Measurements from ENCODE around the gene FMR1.

Gene FMR1

DNA sequence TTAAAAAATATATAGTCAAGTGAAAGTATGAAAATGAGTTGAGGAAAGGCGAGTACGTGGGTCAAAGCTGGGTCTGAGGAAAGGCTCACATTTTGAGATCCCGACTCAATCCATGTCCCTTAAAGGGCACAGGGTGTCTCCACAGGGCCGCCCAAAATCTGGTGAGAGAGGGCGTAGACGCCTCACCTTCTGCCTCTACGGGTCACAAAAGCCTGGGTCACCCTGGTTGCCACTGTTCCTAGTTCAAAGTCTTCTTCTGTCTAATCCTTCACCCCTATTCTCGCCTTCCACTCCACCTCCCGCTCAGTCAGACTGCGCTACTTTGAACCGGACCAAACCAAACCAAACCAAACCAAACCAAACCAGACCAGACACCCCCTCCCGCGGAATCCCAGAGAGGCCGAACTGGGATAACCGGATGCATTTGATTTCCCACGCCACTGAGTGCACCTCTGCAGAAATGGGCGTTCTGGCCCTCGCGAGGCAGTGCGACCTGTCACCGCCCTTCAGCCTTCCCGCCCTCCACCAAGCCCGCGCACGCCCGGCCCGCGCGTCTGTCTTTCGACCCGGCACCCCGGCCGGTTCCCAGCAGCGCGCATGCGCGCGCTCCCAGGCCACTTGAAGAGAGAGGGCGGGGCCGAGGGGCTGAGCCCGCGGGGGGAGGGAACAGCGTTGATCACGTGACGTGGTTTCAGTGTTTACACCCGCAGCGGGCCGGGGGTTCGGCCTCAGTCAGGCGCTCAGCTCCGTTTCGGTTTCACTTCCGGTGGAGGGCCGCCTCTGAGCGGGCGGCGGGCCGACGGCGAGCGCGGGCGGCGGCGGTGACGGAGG is at the start of gene FMR1:
Gene FMR1 (plus strand): TSS at position 728 of the 831 bp plus-strand sequence. CDS start 261 bp downstream, outside the sequence.
- peak; percentile 81 for DNase-seq

DNA sequence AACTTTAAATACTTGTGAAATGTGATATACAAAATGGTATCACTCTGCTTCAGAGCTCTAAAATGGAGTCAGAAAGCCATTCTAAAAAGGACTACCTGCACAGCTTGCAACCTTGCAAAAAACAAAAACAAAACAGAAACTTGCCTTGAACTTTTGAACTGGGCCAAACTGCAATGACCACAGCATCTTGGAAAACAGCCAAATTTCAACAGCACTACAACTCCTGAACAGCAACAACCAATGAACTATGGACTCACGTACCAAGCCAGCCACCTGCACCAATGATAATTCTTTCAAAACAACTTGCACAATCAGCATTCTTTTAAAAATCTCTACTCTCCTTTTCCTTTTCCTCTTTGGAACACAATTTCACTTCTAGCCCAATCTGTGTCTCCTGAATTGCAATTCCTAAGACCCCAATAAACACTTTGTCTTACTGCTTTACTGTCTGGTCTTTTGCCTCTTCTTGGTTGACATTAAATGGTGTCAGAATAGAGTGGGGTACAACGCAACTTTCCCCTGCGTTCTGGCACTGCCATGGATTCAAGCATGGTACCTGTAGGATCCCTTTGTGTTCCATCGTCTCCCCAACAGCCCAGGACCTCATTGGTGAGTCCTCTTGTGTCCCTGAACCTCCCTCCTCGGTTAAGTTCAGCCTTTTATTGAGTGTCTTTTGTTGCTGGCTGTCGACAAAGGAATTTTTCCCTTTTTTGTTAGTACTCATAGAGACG is 35.7 kb upstream of the FMR1 start:
- DNase-seq: no peak

DNA sequence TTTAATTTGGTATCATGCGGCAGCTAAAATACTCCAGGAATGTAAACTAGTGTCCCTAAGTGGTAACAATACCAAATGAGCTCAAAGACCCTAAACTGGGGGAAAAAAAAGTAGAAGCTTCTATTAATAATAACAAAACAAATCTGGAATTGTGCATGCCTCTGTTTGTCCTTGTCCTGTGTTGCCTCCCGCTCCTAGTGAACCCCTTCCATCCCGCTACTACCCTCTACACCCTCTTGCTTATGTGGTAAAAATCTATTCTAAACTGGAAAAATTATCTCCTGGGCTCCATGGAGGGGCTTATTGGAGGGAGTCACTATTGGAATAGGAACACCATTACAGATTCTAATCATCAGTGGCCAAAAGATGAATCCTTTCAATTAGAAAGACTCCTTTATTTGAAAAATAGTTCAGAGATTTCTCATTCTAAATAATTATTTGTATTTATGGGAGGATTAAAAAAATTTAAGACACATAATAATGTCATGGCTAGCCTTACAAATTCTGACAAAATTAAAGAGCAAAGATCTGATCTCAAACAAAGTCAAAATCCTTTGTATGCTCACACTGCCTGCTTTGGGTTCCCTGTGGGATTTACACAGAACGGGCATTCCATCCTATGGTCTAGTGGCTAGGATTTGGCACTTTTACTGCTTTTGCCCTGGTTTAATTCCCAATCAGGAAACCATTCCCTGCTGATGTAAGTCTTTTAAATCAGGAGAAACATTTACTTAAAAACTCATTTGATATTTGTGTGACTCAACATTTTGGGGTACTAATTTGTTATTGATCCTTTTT is 34.7 kb upstream of the FMR1 start:
- no peak for DNase-seq

DNA sequence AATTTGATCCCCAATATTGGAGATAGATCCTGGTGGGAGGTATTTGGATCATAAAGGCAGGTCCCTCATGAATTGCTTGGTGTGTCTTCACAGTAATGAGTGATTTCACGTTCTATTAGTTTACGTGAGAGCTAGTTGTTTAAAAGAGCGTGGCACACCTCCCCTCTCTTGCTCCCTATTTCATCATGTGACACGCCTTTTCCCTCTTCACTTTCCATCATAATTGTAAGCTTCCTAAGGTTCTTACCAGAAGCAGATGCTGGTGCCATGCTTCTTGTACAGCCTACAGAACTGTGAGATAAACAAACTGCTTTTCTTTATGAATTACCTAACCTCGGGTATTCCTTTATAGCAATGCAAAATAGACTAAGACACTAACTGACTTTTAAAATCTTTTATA is 34.0 kb upstream of the FMR1 start:
- DNase-seq: no peak

DNA sequence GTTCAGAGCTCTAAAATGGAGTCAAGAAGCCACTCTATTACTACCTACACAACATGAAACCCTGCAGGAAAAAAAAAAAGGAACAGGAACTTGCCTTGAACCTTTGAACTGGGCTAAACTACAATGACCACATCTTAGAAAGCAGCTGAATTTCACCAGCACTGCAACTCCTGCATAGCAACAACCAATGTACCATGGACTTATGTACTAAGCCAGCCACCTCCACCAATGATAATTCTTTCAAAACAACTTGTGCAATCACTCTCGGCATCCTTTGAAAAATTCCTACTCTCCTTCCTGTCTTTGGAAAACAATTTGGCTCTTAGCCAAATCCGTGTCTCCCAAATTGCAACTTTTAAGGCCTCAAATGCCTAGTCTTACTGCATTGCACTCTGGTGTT is 26.8 kb upstream of the FMR1 start:
- no peak for DNase-seq

DNA sequence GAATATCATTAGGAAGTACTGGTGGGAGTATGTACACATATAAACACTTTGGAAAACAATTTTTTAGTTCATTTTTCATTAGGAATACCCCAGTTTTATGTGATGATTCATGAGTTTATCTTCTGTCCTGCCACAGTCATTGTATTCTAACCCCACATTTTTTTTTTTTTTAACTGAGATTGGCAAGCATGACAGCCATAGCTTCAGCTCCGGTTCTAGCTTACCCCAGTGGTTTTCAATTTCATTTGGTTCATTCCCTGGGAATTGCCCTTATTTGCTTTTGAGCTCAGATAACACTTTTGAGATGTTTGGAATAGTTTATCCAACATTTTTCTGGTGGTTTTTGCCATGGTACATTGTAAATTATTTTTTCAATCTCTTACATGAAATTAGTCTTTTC is 21.0 kb upstream of the FMR1 start:
- no peak for DNase-seq

DNA sequence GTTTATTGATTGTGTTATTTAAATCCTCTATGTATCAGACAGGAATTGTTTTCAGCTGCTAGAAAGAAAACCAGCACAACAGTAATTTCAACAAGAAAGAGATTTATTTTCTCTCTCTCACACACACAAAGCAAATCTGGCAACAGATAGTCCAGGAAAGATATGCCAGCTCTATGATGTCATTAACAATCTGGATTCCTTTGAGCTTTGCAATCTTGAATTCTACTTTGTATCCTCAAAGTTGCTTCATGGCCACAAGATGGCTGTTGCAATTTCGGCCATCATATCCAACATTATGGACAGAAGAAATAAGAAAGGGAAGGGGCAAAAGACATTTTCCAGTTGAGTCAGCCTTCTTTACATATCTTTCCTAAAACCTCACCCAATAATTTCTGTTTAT is 19.8 kb upstream of the FMR1 start:
- DNase-seq: no peak

DNA sequence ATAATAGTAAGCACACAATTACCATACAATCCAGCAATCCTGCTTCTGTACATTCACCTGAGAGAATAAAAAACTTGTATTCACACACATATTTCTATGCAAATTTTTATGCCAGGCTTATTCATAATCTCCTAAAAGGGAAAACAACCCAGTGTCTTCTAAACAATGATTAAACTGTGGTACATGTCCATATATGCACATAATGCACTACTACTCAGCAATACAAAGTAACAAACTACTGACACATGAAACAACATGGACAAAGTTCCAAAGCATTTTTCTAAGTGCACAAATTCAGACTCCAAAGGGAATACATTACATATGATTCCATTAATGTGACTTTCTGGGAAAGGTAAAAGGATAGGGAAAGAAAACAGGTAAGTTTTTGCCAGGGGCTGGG is 18.0 kb upstream of the FMR1 start:
- no peak for DNase-seq

DNA sequence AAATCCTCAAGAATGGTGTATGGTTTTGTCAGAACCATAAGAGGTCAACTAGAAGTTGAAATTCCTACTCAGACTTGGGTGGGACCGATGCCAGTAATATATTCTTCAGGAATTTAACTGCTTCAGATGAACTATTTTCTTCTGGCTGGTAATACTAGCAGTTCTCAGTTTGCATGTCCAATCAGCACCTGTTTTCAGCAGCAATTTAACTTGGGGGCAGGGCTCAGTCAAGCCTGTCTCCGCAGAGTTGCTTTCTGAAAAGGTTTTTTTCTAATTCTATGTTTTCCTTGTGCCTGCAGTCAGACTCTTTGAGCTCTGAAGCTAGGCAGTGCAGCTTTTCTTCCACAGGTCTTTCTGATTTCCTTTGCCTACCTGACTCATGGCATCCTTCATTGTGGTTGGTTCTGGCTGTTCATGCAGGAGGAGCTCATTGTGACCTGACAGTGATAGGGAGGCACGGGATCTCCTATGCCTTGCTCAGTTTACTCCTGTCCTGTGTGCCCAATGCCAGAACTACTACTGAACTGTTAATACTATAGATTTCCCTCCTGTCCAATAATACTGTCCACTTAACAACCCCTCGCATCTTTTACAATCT is 17.3 kb upstream of the FMR1 start:
- DNase-seq: no peak

DNA sequence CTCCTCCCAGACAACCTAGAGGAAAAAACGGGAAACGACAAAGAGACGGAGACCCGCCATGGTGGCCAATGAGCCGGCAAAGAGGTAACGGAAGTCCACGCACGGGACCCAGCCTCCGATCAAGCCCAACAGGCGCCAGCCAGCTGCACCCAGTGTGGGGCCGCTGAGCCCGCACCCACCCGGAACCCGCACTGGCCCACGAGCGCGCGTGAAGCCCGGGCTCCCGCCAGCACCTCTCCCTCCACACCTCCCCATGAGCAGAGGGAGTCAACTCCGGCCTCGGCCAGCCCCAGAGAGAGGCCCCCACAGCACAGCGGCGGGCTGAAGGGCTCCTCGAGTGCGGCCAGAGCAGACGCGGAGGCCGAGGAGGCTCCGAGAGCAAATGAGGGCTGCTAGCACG is 14.6 kb upstream of the FMR1 start:
- DNase-seq: no peak

DNA sequence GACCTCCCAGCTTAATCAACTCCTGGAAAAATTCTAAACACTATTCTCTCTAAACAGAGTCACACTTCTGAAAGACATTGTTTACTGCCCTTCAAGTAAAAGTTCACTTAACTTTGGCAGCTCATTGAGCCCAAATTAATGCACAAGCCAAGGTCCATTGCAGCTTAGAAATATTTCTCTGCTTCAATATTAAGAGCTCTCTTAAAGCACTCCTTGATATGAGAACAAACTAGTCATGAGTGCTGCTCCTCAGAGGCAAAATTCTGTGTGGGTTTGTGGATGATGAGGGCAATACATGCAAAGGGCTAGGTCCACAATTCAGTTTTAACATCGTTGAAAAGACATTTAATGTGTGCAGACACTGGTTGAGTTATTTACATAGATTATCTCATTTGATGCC is 12.8 kb upstream of the FMR1 start:
- no peak for DNase-seq

DNA sequence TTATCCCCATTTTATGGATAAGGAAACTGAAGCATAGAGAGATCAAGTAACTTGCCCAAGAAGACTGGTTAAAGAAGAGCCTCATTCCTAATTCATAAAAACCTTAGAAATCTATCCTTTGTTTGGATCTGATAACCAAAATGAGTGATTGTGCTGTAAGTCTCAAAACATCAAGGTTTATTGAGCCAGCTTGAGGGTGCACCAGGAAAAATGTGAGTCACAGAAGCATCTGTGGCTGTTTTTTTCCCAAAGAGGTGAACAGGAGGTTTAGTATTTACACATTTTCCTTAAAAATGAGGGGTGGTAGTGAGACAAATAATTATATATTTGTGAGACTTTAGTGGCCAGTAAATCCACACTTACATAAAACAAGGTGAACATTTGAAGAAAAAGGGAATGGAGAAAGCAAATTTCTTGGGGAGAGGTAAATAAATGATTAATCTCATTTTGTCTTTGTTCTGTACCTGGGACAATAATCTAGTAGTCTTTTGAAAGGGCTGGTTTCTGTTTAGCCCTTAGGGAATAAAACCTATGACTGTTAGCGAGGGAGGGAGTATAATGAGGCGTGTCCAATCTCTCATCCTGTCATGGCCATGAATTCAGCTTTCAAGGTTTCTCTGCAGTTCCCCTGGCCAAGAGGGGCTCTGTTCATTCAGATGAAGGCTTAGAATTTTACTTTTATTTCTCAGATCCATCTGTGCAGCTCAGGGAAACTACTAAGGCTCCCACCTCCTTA is 12.2 kb upstream of the FMR1 start:
- no peak for DNase-seq

DNA sequence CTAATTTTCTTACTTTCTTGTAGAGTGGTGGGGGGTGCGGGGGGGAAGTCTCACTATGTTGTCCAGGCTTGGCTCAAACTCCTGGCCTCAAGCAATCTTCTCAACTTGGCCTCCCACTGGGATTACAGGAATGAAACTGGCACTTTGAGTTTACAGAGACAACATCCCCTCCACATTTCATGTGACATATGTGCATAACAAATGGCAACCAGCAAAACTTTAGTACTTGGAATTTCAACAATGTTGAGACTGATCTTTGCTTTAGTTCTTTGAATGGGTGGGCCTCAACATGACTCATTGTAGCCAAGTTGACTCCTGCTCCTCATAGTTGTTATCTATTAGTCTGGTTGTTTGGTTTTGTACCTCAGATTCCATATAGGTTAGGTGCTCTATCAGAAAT is 11.4 kb upstream of the FMR1 start:
- no peak for DNase-seq

DNA sequence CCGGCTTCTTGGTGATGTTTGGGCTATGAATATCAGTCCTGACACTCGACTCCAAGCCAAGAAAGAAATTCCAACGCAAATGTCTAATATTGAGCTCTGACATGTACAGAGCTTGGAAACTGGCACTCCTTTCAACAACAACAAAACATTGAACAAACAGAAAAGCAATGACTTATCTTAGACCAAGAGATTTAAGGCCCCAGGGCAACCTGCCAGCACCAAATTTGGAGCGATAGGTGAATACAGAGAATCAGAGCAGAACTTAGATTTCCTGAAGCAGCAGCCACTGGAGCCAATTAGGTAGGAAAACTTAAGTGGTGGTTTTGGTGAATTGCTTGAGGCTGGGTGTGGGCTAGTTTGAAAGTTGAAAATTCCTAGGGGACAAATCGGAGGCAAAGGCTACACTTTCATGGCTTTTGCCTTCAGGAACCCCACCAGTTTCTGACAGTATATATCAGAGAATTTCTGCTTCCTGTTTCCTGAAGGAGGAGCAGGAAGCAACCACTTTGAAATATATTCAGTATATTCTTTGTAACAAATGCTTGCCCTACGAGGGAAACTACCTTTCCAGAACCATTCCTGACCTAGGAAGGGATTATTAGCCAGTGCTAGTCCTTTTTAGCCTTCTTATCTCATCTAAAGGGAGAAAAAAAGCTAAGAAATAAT is 10.1 kb upstream of the FMR1 start:
- no peak for DNase-seq

DNA sequence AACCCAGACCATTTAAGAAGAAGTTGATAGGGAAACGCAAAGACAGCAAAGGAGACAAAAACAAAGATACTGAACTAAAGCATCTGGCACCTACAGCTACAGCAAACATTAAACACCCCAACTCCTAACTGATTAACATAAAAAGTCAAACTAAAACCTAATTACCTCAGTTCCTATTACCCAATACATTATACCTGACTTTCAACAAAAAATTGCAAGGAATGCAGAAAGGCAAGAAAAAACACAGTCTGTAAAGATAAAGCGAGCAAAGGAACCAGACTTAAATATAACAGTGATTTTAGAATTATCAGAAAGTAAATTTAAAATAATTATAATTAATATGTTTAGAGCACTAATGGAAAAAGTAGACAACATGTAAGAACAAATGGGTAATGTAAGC is 9.4 kb upstream of the FMR1 start:
- DNase-seq: no peak

DNA sequence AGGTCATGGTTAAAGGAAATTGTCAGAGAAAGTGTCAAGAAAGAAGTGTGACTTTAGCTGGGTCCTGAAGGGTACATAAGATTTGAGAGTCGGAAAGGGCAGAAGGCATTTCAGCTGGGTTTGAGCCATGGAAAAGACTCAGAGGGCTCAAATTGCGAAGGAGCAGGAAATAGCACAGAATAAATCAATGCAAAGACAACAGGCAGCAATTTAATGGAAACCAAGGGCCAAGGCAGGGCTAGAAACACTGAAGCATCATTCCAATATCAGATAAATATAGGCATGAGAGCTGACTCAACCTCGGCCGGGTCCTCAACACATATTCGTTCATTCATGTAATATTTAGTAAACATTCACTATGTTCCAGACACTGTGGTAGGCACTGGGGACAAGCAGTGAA is 3.6 kb upstream of the FMR1 start:
- DNase-seq: no peak

DNA sequence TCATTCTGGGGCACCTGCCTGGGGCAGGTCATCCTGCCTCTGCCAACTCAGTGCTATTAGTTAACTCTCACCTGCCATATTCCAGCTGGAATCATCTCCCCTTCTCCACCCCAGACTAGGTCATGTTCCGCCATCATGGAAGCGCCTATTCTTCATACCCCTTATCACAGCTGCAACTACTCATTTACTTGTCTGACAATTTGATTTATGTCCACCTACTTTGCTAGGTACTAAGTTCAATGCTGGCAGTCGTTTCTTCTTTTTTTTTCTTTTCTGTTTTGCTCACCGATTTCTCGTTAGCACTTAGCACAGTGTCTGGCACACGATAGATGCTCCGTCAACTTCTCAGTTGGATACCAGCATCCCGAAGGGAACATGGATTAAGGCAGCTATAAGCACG is 1.1 kb upstream of the FMR1 start:
- no peak for DNase-seq

DNA sequence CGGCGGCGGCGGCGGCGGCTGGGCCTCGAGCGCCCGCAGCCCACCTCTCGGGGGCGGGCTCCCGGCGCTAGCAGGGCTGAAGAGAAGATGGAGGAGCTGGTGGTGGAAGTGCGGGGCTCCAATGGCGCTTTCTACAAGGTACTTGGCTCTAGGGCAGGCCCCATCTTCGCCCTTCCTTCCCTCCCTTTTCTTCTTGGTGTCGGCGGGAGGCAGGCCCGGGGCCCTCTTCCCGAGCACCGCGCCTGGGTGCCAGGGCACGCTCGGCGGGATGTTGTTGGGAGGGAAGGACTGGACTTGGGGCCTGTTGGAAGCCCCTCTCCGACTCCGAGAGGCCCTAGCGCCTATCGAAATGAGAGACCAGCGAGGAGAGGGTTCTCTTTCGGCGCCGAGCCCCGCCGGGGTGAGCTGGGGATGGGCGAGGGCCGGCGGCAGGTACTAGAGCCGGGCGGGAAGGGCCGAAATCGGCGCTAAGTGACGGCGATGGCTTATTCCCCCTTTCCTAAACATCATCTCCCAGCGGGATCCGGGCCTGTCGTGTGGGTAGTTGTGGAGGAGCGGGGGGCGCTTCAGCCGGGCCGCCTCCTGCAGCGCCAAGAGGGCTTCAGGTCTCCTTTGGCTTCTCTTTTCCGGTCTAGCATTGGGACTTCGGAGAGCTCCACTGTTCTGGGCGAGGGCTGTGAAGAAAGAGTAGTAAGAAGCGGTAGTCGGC is 528 bp downstream of the FMR1 start:
- no peak for DNase-seq

DNA sequence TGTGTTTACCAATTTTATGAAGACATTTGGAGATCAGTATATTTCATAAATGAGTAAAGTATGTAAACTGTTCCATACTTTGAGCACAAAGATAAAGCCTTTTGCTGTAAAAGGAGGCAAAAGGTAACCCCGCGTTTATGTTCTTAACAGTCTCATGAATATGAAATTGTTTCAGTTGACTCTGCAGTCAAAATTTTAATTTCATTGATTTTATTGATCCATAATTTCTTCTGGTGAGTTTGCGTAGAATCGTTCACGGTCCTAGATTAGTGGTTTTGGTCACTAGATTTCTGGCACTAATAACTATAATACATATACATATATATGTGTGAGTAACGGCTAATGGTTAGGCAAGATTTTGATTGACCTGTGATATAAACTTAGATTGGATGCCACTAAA is 1.9 kb downstream of the FMR1 start:
- DNase-seq: no peak

DNA sequence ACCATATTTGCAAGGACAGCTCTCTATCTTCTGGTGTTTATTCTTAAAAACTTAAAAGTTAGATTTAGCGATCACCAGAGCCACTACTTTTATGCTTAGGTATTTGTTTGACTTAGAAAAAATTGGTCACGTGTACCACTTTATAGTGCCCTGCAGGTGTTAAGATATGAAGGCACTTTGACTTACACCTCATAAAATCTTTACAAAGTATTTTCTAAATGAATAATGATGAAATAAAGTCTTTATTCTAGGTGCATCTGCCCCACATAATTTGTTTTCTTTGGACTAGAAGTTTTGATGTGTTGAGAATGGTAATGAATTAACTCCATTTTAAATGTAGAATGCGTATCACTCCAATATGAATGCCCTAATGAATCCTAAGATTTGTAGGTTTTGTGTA is 2.9 kb downstream of the FMR1 start:
- DNase-seq: no peak

DNA sequence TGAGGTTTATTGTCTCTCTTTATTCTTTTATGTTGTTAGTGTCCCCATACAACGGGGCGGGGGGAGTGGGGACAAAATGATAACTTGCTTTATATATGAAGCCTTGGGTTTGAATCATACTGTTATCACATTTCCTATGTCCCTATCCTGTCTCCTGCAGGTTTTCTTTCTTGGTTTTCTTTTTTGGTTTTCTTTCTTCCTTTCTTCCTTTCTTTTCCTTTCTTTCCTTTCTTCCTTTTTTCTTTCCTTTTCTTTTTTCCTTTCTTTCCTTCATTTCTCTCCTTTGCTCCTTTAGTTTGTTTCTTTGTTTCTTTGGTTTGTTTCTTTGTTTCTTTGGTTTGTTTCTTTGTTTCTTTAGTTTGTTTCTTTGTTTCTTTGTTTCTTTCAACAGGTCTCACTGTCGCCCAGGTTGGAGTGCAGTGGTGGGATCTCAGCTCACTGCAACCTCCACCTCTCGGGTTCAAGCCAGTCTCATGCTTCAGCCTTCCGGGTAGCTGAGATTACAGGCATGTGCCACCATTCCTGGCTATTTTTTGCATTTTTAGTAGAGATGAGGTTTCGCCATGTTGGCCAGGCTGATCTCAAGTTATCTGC is 4.8 kb downstream of the FMR1 start:
- DNase-seq: no peak
